Measurements from ENCODE around the gene FATE1.

FATE1 gene

DNA sequence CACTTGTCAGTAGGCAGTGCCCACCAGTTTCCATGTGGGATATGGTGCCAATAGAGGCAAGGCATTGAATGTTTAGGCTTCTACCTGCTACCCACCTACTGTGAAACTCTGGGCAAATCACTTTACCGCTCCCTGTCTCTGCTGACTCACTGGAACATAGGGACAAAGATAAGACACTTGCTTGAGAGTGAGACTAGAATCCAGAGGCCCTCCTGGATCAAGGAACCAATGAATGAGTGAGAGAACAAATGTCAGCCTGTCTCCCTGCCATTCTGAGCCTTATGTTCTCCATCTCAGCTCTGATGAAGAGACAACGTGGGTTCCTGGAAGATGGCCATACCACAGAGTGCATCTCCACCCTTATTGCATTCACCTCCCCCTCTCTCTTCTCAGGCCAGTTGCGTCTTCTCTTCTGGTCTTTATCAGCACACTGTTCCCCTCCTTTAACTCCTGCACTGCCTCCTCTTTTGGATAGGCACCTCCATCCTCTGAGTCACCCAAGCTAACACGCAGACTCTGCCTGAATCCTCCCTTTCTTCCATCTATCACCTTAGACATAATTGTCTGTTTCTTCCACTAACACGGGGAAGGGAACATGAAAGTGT lies 35.9 kb upstream of the FATE1 start:
- ChIA-PET CTCF (interaction anchor here (0.7 to 5.8 kb wide), 8 partner anchors 8 to 529 kb away, joined by 3 to 48 read pairs (median 4); no protein-coding TSS in a partner anchor), POLR2A (no interaction called here)
- H3K4me3 ChIP-seq (ENCODE audit: low read depth, low read length) = no peak overlapping the region
- TF ChIP-seq ZNF146 (tag by site-specific recombination; IDR thresholded peaks at IDR 0.05) = no peak
- no peak for TF ChIP-seq ZNF560 (tag by site-specific recombination; IDR thresholded peaks at IDR 0.05; ENCODE audit: borderline replicate concordance)
- TF ChIP-seq, protein P1, sequence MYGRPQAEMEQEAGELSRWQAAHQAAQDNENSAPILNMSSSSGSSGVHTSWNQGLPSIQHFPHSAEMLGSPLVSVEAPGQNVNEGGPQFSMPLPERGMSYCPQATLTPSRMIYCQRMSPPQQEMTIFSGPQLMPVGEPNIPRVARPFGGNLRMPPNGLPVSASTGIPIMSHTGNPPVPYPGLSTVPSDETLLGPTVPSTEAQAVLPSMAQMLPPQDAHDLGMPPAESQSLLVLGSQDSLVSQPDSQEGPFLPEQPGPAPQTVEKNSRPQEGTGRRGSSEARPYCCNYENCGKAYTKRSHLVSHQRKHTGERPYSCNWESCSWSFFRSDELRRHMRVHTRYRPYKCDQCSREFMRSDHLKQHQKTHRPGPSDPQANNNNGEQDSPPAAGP (tag by site-specific recombination; IDR thresholded peaks at IDR 0.05) = no peak
- TF ChIP-seq, protein P2, sequence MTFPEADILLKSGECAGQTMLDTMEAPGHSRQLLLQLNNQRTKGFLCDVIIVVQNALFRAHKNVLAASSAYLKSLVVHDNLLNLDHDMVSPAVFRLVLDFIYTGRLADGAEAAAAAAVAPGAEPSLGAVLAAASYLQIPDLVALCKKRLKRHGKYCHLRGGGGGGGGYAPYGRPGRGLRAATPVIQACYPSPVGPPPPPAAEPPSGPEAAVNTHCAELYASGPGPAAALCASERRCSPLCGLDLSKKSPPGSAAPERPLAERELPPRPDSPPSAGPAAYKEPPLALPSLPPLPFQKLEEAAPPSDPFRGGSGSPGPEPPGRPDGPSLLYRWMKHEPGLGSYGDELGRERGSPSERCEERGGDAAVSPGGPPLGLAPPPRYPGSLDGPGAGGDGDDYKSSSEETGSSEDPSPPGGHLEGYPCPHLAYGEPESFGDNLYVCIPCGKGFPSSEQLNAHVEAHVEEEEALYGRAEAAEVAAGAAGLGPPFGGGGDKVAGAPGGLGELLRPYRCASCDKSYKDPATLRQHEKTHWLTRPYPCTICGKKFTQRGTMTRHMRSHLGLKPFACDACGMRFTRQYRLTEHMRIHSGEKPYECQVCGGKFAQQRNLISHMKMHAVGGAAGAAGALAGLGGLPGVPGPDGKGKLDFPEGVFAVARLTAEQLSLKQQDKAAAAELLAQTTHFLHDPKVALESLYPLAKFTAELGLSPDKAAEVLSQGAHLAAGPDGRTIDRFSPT (tag by site-specific recombination; IDR thresholded peaks at IDR 0.05) = no peak
- TF ChIP-seq ZNF433 (tag by site-specific recombination; IDR thresholded peaks at IDR 0.05; ENCODE audit: low read depth) = no peak
- TF ChIP-seq ZNF37A (tag by site-specific recombination; IDR thresholded peaks at IDR 0.05) = no peak
- no peak for TF ChIP-seq KLF1 (tag by site-specific recombination; IDR thresholded peaks at IDR 0.05)
- H3K9me3 ChIP-seq (ENCODE audit: control insufficient read depth, insufficient read depth, low read depth, low read length) = no peaks in the 10 kb centered on the region
- no peaks in the 10 kb centered on the region for H3K4me1 ChIP-seq (ENCODE audit: control insufficient read depth, insufficient read depth, low read length)
- no peak overlapping the region for H3K27ac ChIP-seq (ENCODE audit: extremely low read depth, low read depth, low read length)
- no peaks in the 10 kb centered on the region for H3K36me3 ChIP-seq (ENCODE audit: control insufficient read depth in 2 of 2, insufficient read depth in 1 of 2, low read length in 2 of 2)

DNA sequence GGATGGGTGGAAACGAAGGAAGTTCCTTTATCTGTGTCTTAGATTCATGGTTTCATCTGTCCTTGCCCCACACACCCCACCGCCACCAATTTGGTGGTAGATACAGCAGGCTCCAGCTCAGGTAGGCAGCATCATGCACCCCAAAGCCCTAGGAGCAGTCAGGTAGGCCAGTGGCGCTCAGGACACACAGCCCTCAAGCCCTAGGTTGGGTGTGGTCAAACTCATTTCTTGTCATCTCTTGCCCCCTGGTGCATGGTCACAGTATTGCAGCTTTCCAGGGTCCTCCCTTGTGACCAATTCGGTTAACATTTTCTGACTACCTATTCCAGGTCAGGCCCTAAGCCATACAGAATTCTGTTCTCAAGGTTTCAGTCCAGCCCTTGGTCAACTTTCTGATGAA lies 35.0 kb upstream of the FATE1 start:
- CTCF ChIA-PET = interaction anchor here (0.6 to 5.8 kb wide), 13 partner anchors 9 to 1594 kb away, joined by 3 to 48 read pairs (median 4); partner anchors contain the start of gene PRRG3
- Histone ChIP-seq H3K9me3 (ENCODE audit: control insufficient read depth, insufficient read depth, low read depth, low read length) (no peaks in the 10 kb centered on the region), H3K4me1 (ENCODE audit: control insufficient read depth, insufficient read depth, low read length) (no peaks in the 10 kb centered on the region), H3K36me3 (ENCODE audit: control insufficient read depth in 2 of 2, insufficient read depth in 1 of 2, low read length in 2 of 2) (no peaks in the 10 kb centered on the region), H3K4me3 (ENCODE audit: low read depth, low read length) (no peak overlapping the region), H3K27ac (ENCODE audit: extremely low read depth, low read depth, low read length) (no peak overlapping the region)
- POLR2A ChIA-PET = no interaction called here
- no peak for TF ChIP-seq ZNF571 (tag by site-specific recombination; IDR thresholded peaks at IDR 0.05)
- TF ChIP-seq, protein P3, sequence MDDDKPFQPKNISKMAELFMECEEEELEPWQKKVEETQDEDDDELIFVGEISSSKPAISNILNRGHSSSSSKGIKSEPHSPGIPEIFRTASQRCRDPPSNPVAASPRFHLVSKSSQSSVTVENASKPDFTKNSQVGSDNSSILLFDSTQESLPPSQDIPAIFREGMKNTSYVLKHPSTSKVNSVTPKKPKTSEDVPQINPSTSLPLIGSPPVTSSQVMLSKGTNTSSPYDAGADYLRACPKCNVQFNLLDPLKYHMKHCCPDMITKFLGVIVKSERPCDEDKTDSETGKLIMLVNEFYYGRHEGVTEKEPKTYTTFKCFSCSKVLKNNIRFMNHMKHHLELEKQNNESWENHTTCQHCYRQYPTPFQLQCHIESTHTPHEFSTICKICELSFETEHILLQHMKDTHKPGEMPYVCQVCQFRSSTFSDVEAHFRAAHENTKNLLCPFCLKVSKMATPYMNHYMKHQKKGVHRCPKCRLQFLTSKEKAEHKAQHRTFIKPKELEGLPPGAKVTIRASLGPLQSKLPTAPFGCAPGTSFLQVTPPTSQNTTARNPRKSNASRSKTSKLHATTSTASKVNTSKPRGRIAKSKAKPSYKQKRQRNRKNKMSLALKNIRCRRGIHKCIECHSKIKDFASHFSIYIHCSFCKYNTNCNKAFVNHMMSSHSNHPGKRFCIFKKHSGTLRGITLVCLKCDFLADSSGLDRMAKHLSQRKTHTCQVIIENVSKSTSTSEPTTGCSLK (tag by site-specific recombination; IDR thresholded peaks at IDR 0.05) = no peak
- TF ChIP-seq, protein P4, sequence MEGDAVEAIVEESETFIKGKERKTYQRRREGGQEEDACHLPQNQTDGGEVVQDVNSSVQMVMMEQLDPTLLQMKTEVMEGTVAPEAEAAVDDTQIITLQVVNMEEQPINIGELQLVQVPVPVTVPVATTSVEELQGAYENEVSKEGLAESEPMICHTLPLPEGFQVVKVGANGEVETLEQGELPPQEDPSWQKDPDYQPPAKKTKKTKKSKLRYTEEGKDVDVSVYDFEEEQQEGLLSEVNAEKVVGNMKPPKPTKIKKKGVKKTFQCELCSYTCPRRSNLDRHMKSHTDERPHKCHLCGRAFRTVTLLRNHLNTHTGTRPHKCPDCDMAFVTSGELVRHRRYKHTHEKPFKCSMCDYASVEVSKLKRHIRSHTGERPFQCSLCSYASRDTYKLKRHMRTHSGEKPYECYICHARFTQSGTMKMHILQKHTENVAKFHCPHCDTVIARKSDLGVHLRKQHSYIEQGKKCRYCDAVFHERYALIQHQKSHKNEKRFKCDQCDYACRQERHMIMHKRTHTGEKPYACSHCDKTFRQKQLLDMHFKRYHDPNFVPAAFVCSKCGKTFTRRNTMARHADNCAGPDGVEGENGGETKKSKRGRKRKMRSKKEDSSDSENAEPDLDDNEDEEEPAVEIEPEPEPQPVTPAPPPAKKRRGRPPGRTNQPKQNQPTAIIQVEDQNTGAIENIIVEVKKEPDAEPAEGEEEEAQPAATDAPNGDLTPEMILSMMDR (tag by site-specific recombination; IDR thresholded peaks at IDR 0.05) = peak; percentile 80
- peak; percentile 71 for TF ChIP-seq ZNF654 (tag by site-specific recombination; IDR thresholded peaks at IDR 0.05; ENCODE audit: low read depth)
- peak; percentile 64; the same call in 1 of the 2 replicates for TF ChIP-seq KLF7 (tag by site-specific recombination; IDR thresholded peaks at IDR 0.05; ENCODE audit: borderline replicate concordance)
- peak; percentile 56 for TF ChIP-seq KLF9 (tag by site-specific recombination; IDR thresholded peaks at IDR 0.05; ENCODE audit: low read depth)
- TF ChIP-seq KLF1 (tag by site-specific recombination; IDR thresholded peaks at IDR 0.05) = peak; percentile 45
- TF ChIP-seq ZNF548 (tag by site-specific recombination; IDR thresholded peaks at IDR 0.05) = no peak
